ENCODE measurements around the gene HIGD1A. TPM values are rescaled to one million over a fixed set of nuclear protein-coding genes. Genes with fewer than 3 reads are reported as not detected.

The HIGD1A gene
- total and polyA plus RNA-seq, 12 donors = 62.4 to 324 (median 120) TPM

DNA sequence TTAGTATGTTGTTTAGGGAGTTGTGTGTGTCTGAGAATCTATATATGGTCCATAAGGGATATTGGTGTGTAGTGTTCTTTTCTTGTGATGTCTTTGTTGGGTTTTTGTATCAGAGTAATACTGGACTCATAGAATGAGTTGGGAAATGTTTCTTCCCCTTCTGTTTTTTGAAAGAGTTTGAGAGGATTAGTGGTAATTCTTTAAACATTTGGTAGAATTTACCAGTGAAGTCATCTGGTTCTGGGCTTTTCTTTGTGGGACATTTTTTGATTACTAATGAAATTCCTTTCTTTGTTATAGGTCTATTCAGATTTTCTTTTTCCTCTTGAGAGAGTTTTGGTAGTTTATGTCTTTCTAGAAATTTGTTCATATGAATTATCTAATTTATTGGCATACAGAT, 21.9 kb upstream of the HIGD1A start:
- H3K36me3 ChIP-seq (replicated peaks in 1 of 2) = no peaks in the 10 kb centered on the region
- intact Hi-C loops (cut with DNase I) = no loop called here
- no peaks in the 10 kb centered on the region for H3K4me1 ChIP-seq (replicated peaks in 1 of 2)
- H3K27ac ChIP-seq = no peak overlapping the region
- H3K27me3 ChIP-seq = no peaks in the 10 kb centered on the region
- DNase-seq = no peak
- H3K9me3 ChIP-seq (replicated peaks in 1 of 3) = no peaks in the 10 kb centered on the region
- H3K4me3 ChIP-seq = no peak overlapping the region
- TF ChIP-seq POLR2A (IDR thresholded peaks at IDR 0.05) (no peak), CTCF (IDR thresholded peaks at IDR 0.05) (no peak)

GRCh38 chr3:42823351-42823750, 19.1 kb upstream of the HIGD1A start:
- no peak for DNase-seq
- Histone ChIP-seq H3K4me1 (replicated peaks in 1 of 2) (no peaks in the 10 kb centered on the region), H3K9me3 (replicated peaks in 1 of 3) (no peaks in the 10 kb centered on the region), H3K27ac (no peak overlapping the region), H3K27me3 (no peaks in the 10 kb centered on the region), H3K4me3 (no peak overlapping the region), H3K36me3 (replicated peaks in 1 of 2) (no peaks in the 10 kb centered on the region)
- 56 to 78% (median 73%) methylated on average over 2 of the region's 2 CpGs for WGBS, 4 donors
- TF ChIP-seq POLR2A (IDR thresholded peaks at IDR 0.05) (no peak), CTCF (IDR thresholded peaks at IDR 0.05) (no peak)
- intact Hi-C loops (cut with DNase I) = no loop called here

DNA sequence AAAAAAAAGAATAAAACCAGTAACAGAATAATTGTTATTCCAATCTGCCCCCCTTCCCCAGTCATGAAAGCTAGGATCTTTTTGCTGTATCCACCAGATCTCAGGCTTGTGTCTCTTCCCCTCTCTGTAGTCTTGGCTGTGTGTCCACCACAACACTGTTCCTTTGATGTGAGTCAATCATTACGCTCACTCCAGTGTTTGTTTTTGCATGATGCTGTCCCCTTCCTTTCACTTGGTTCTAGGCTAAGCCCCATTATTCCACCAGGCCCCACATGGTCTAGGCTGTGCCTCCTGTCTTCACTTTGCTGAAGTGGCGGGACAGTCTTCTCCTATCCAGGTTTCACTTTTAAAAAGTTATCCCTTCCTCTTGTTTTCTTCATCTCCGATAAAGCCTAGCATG, 18.5 kb upstream of the HIGD1A start:
- H3K9me3 ChIP-seq (replicated peaks in 1 of 3) = no peaks in the 10 kb centered on the region
- WGBS, 4 donors = 95 to 99% (median 96%) methylated on average over 3 of the region's 3 CpGs
- intact Hi-C loops (cut with DNase I) = no loop called here
- TF ChIP-seq POLR2A (IDR thresholded peaks at IDR 0.05) = no peak
- TF ChIP-seq CTCF (IDR thresholded peaks at IDR 0.05) = no peak
- H3K36me3 ChIP-seq (replicated peaks in 1 of 2) = no peaks in the 10 kb centered on the region
- H3K4me3 ChIP-seq = no peak overlapping the region
- no peak for DNase-seq
- H3K27me3 ChIP-seq = no peaks in the 10 kb centered on the region
- no peak overlapping the region for H3K27ac ChIP-seq
- H3K4me1 ChIP-seq (replicated peaks in 1 of 2) = no peaks in the 10 kb centered on the region

DNA sequence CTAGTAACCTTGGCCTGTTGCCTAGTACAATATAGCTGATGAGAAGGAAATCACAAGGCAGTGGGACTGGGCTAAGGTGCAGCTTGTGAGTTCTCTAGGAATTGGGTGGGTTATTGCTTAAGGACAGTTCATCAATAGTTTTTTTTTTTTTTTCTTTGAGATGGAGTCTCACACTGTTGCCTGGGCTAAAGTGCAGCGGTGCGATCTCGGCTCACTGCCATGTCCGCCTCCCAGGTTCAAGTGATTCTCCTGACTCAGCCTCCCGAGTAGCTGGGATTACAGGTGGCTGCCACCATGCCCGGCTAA, 16.4 kb upstream of the HIGD1A start:
- Histone ChIP-seq H3K9me3 (replicated peaks in 1 of 3) (no peaks in the 10 kb centered on the region), H3K4me1 (replicated peaks in 1 of 2) (no peaks in the 10 kb centered on the region), H3K36me3 (replicated peaks in 1 of 2) (no peaks in the 10 kb centered on the region), H3K27me3 (no peaks in the 10 kb centered on the region), H3K27ac (no peak overlapping the region), H3K4me3 (no peak overlapping the region)
- 82 to 97% (median 91%) methylated on average over 6 of the region's 6 CpGs for WGBS, 4 donors
- intact Hi-C loops (cut with DNase I) = no loop called here
- DNase-seq = no peak
- TF ChIP-seq POLR2A (IDR thresholded peaks at IDR 0.05) (no peak), CTCF (IDR thresholded peaks at IDR 0.05) (no peak)
